Activated CD4-positive, alpha-beta memory T cell treated with anti-CD3 and anti-CD28 coated beads for 36 hours (primary cell): ENCODE results near the gene OR2T33. TPM values are rescaled to one million over a fixed set of nuclear protein-coding genes. Genes with fewer than 3 reads are reported as not detected.
"Not testable (repeated sequence)": the region's sequence is repeated elsewhere in the genome, so short reads cannot be mapped to it uniquely, and the experiment has no call there.

Experiments
- CTCF ChIA-PET: fragments of 350-600 bp; sonication (Branson Sonifier 250); formaldehyde crosslinking; loops from one replicate; lab custom pipeline; 2021; ENCODE audit warnings: antibody characterized with exemption, inconsistent platforms; lab: Charles Lee
- POLR2A ChIA-PET: fragments of 350-600 bp; sonication (Branson Sonifier 250); formaldehyde crosslinking; loops from one replicate; lab custom pipeline; 2021; ENCODE audit warnings: antibody characterized with exemption; lab: Charles Lee
- DNase-seq: peaks from one replicate; pipeline ENCODE4 v3.0.0-alpha.2; 2020
- H3K27ac Mint-ChIP-seq: one replicate; pipeline ENCODE4 v1.8.0; 2021; ENCODE audit warnings: mixed read lengths
- H3K27me3 Mint-ChIP-seq: one replicate; pipeline ENCODE4 v1.8.0; 2021; ENCODE audit warnings: mixed read lengths
- H3K36me3 Mint-ChIP-seq: one replicate; pipeline ENCODE4 v1.8.0; 2021; ENCODE audit warnings: mixed read lengths
- H3K4me1 Mint-ChIP-seq: one replicate; pipeline ENCODE4 v1.8.0; 2021; ENCODE audit warnings: low read depth, mixed read lengths
- H3K4me3 Mint-ChIP-seq: one replicate; pipeline ENCODE4 v1.8.0; 2021; ENCODE audit warnings: mild to moderate bottlenecking, mixed read lengths
- H3K9me3 Mint-ChIP-seq: one replicate; pipeline ENCODE4 v1.8.0; 2021; ENCODE audit warnings: mixed read lengths
- intact Hi-C: fragments of 100-400 bp; cut with micrococcal nuclease; formaldehyde crosslinking; loops from one replicate; pipeline ENCODE4 v1.15.1; 2023
- total RNA-seq, 2 experiments: library from RNA; stranded (reverse); gene quantifications; one replicate each; pipeline ENCODE4 v1.2.3, GENCODE V29; 2021

Gene OR2T33
- total RNA-seq = not detected

- POLR2A ChIA-PET = no interaction called here
- DNase-seq = no peak
- Mint-ChIP-seq H3K36me3 (no peaks in the 10 kb centered on the region), H3K4me3 (no peak within 1 kb of the TSS), H3K27me3 (no peaks in the 10 kb centered on the region), H3K9me3 (peaks cover 2% of the 10 kb centered on the region), H3K4me1 (no peaks in the 10 kb centered on the region), H3K27ac (no peak within 1 kb of the TSS)
- CTCF ChIA-PET = no interaction called here
- intact Hi-C loops = no loop called here
Measured at GRCh38 chr1:248277876-248278275, at the start of gene OR2T33. OR2T33 (minus strand) TSS chr1:248277976; CDS start chr1:248273814, 4,162 bp downstream.

- no peak within 1 kb of the TSS for H3K27ac Mint-ChIP-seq
- intact Hi-C loops = no loop called here
- POLR2A ChIA-PET = no interaction called here
- H3K27me3 Mint-ChIP-seq = peaks cover 2% of the 10 kb centered on the region
- no peaks in the 10 kb centered on the region for H3K4me1 Mint-ChIP-seq
- no peak within 1 kb of the TSS for H3K4me3 Mint-ChIP-seq
- CTCF ChIA-PET = no interaction called here
- no peaks in the 10 kb centered on the region for H3K36me3 Mint-ChIP-seq
- H3K9me3 Mint-ChIP-seq = no peaks in the 10 kb centered on the region
- DNase-seq = no peak
Measured at GRCh38 chr1:248324468-248324867, 46.7 kb upstream of the OR2T33 start, which contains the start of gene OR2M7. OR2M7 (minus strand) TSS chr1:248324568; CDS start chr1:248324568, 0 bp downstream.

- no peak overlapping the region for H3K27ac Mint-ChIP-seq
- intact Hi-C loops = no loop called here
Measured at GRCh38 chr1:248316796-248317195, 39.0 kb upstream of the OR2T33 start.

GRCh38 chr1:248306740-248307139 lies 29.0 kb upstream of the OR2T33 start:
- CTCF ChIA-PET, H3K27me3 Mint-ChIP-seq, H3K9me3 Mint-ChIP-seq, H3K27ac Mint-ChIP-seq, DNase-seq, H3K36me3 Mint-ChIP-seq, H3K4me3 Mint-ChIP-seq, H3K4me1 Mint-ChIP-seq, intact Hi-C loops, POLR2A ChIA-PET: not testable (repeated sequence)

More at GRCh38 chr1:248316796-248317195, 39.0 kb upstream of the OR2T33 start:
- ChIA-PET POLR2A (no interaction called here), CTCF (no interaction called here)
- peaks cover 28% of the 10 kb centered on the region for H3K9me3 Mint-ChIP-seq
- H3K36me3 Mint-ChIP-seq = no peaks in the 10 kb centered on the region
- H3K27me3 Mint-ChIP-seq = peaks cover 17% of the 10 kb centered on the region
- no peaks in the 10 kb centered on the region for H3K4me1 Mint-ChIP-seq
- H3K4me3 Mint-ChIP-seq = no peak overlapping the region
- no peak for DNase-seq

- intact Hi-C loops = no loop called here
- DNase-seq = no peak
- Mint-ChIP-seq H3K27ac (no peak overlapping the region), H3K4me3 (no peak overlapping the region), H3K27me3 (peaks cover 1% of the 10 kb centered on the region), H3K9me3 (no peaks in the 10 kb centered on the region), H3K4me1 (no peaks in the 10 kb centered on the region), H3K36me3 (no peaks in the 10 kb centered on the region)
- ChIA-PET POLR2A (no interaction called here), CTCF (no interaction called here)
Measured at GRCh38 chr1:248306103-248306502, 28.3 kb upstream of the OR2T33 start.

- POLR2A ChIA-PET, CTCF ChIA-PET, H3K36me3 Mint-ChIP-seq, intact Hi-C loops, H3K4me3 Mint-ChIP-seq, H3K4me1 Mint-ChIP-seq, H3K9me3 Mint-ChIP-seq, H3K27me3 Mint-ChIP-seq, DNase-seq, H3K27ac Mint-ChIP-seq: not testable (repeated sequence)
Measured at GRCh38 chr1:248305672-248306071, 27.9 kb upstream of the OR2T33 start.

GRCh38 chr1:248303324-248303723 lies 25.5 kb upstream of the OR2T33 start, which contains the start of gene OR2T12:
OR2T12 (minus strand) TSS chr1:248303424; CDS start chr1:248295578, 7,846 bp downstream.
- Mint-ChIP-seq H3K4me1 (no peaks in the 10 kb centered on the region), H3K27ac (no peak within 1 kb of the TSS), H3K36me3 (no peaks in the 10 kb centered on the region), H3K4me3 (no peak within 1 kb of the TSS), H3K9me3 (peaks cover 3% of the 10 kb centered on the region), H3K27me3 (no peaks in the 10 kb centered on the region)
- POLR2A ChIA-PET = no interaction called here
- CTCF ChIA-PET = no interaction called here
- DNase-seq = no peak
- intact Hi-C loops = no loop called here

GRCh38 chr1:248288391-248288790 lies 10.6 kb upstream of the OR2T33 start:
- H3K27me3 Mint-ChIP-seq = no peaks in the 10 kb centered on the region

GRCh38 chr1:248273225-248273624 lies 4.6 kb downstream of the OR2T33 start:
- POLR2A ChIA-PET, intact Hi-C loops, H3K36me3 Mint-ChIP-seq, H3K4me3 Mint-ChIP-seq, DNase-seq, H3K9me3 Mint-ChIP-seq, H3K4me1 Mint-ChIP-seq, CTCF ChIA-PET, H3K27me3 Mint-ChIP-seq, H3K27ac Mint-ChIP-seq: not testable (repeated sequence)

More at GRCh38 chr1:248288391-248288790, 10.6 kb upstream of the OR2T33 start:
- ChIA-PET POLR2A (no interaction called here), CTCF (no interaction called here)
- intact Hi-C loops = no loop called here
- Mint-ChIP-seq H3K27ac (no peak overlapping the region), H3K4me1 (no peaks in the 10 kb centered on the region), H3K36me3 (no peaks in the 10 kb centered on the region), H3K9me3 (no peaks in the 10 kb centered on the region), H3K4me3 (no peak overlapping the region)
- DNase-seq = no peak

- intact Hi-C loops = no loop called here
- Mint-ChIP-seq H3K9me3 (no peaks in the 10 kb centered on the region), H3K27ac (no peak overlapping the region), H3K4me1 (no peaks in the 10 kb centered on the region), H3K27me3 (no peaks in the 10 kb centered on the region), H3K4me3 (no peak overlapping the region), H3K36me3 (no peaks in the 10 kb centered on the region)
- no peak for DNase-seq
- POLR2A ChIA-PET = no interaction called here
- CTCF ChIA-PET = no interaction called here
Measured at GRCh38 chr1:248268178-248268577, 9.6 kb downstream of the OR2T33 start.

- H3K4me1 Mint-ChIP-seq, H3K27ac Mint-ChIP-seq, H3K4me3 Mint-ChIP-seq, POLR2A ChIA-PET, DNase-seq, H3K27me3 Mint-ChIP-seq, intact Hi-C loops, H3K36me3 Mint-ChIP-seq: not testable (repeated sequence)
- CTCF ChIA-PET = interaction anchor here (0.7 kb wide), 1 partner anchor 14 kb away, joined by 4 read pairs; no protein-coding TSS in a partner anchor
- H3K9me3 Mint-ChIP-seq = peaks cover 21% of the 10 kb centered on the region
Measured at GRCh38 chr1:248259309-248259708, 18.5 kb downstream of the OR2T33 start.

- H3K27ac Mint-ChIP-seq = no peak overlapping the region
- H3K36me3 Mint-ChIP-seq = no peaks in the 10 kb centered on the region
- CTCF ChIA-PET = interaction anchor here (0.6 to 1.8 kb wide), 8 partner anchors 8 to 563 kb away, joined by 3 to 10 read pairs (median 4); no protein-coding TSS in a partner anchor
- H3K9me3 Mint-ChIP-seq = no peaks in the 10 kb centered on the region
- H3K4me3 Mint-ChIP-seq = no peak overlapping the region
- peak; percentile 29 for DNase-seq
- intact Hi-C loops = loop anchor here (1.0 kb wide), 1 partner anchor 564 kb away; no protein-coding TSS in a partner anchor
- peaks cover 15% of the 10 kb centered on the region for H3K27me3 Mint-ChIP-seq
- peaks cover 2% of the 10 kb centered on the region for H3K4me1 Mint-ChIP-seq
- POLR2A ChIA-PET = no interaction called here
Measured at GRCh38 chr1:248243204-248243603, 34.6 kb downstream of the OR2T33 start.

GRCh38 chr1:248239478-248239877 lies 38.3 kb downstream of the OR2T33 start:
- CTCF ChIA-PET = interaction anchor here (1.0 kb wide), 1 partner anchor 12 kb away, joined by 3 read pairs; no protein-coding TSS in a partner anchor
- Mint-ChIP-seq H3K27ac (no peak overlapping the region), H3K4me3 (no peak overlapping the region), H3K27me3 (peaks cover 13% of the 10 kb centered on the region), H3K9me3 (no peaks in the 10 kb centered on the region), H3K36me3 (no peaks in the 10 kb centered on the region), H3K4me1 (peaks cover 2% of the 10 kb centered on the region)
- DNase-seq = no peak
- intact Hi-C loops = no loop called here
- POLR2A ChIA-PET = no interaction called here
